HCT116 (cell line): ENCODE data around the gene TMEM115. TPM values are rescaled to one million over a fixed set of nuclear protein-coding genes. Genes with fewer than 3 reads are reported as not detected.

Experiments used
- ATAC-seq: fragments of 200-7000 bp; cut with Tn5 transposase; 2 replicates; pipeline ENCODE4 v1.9.1; 2020; ENCODE audit warnings: mild to moderate bottlenecking, moderate library complexity
- BruUV-seq: library from RNA; stranded (reverse); fragments of 400-500 nt; replicated peaks from 2 replicates; lab custom pipeline; 2021; lab: Mats Ljungman, UMichigan
- CTCF ChIA-PET: fragments of 300-600 bp; sonication (Branson Sonifier 250); formaldehyde crosslinking; loops from one replicate; lab custom pipeline; 2021; ENCODE audit warnings: antibody characterized with exemption; lab: Charles Lee
- POLR2A ChIA-PET: fragments of 300-600, 350-600 bp; sonication (Branson Sonifier 250); formaldehyde crosslinking; loops from one replicate; lab custom pipeline; 2021; ENCODE audit warnings: antibody characterized with exemption; lab: Charles Lee
- RAD21 ChIA-PET, 2 experiments: fragments of 300-600 bp; sonication (Branson Sonifier 250); formaldehyde crosslinking; loops; one replicate each; lab custom pipeline; 2023; ENCODE audit warnings: low total read pairs in 2 of 2; ENCODE audit not compliant: uncharacterized antibody in 2 of 2, unreplicated experiment in 2 of 2, low non-redundant PET in 1 of 2; lab: Charles Lee
- DNase-seq: peaks from one replicate; pipeline ENCODE4 v3.0.0-alpha.2; 2010; ENCODE audit warnings: low read depth, low spot score
- H2AFZ ChIP-seq: fragments of 200-600 bp; shearing (Covaris generic), sonication (generic); 2 replicates; pipeline ENCODE4 v1.6.1; 2017; ENCODE audit warnings: low read depth, mixed run types, mixed read lengths, antibody characterized with exemption, low read length; ENCODE audit not compliant: poor library complexity, severe bottlenecking
- H3K27ac ChIP-seq: 2 replicates; pipeline ENCODE4 v1.5.1; 2012; ENCODE audit warnings: low read depth, low read length
- H3K27me3 ChIP-seq: fragments of 200-600 bp; sonication (generic); 2 replicates; pipeline ENCODE4 v1.6.1; 2016; ENCODE audit warnings: mixed run types, low read length, mixed read lengths; ENCODE audit not compliant: insufficient read depth
- H3K36me3 ChIP-seq, 2 experiments: fragments of 200-500 bp in 1 of 2; fragments of 200-600 bp in 1 of 2; sonication (Bioruptor generic) in 1 of 2; sonication (generic) in 1 of 2; 2 replicates each; pipeline versions ENCODE4 v1.5.1 to v1.6.1; 2014 to 2016; ENCODE audit warnings: low read length in 2 of 2, inconsistent platforms in 1 of 2, mixed read lengths in 1 of 2, mixed run types in 1 of 2; ENCODE audit not compliant: insufficient read depth in 2 of 2, control insufficient read depth in 1 of 2
- H3K4me1 ChIP-seq, 2 experiments: fragments of 200-600 bp in 1 of 2; sonication (generic) in 1 of 2; 2 replicates each; pipeline versions ENCODE4 v1.5.1 to v1.6.1; 2012 to 2017; ENCODE audit warnings: low read length in 2 of 2, inconsistent platforms in 1 of 2, mild to moderate bottlenecking in 1 of 2, mixed read lengths in 1 of 2, mixed run types in 1 of 2, moderate library complexity in 1 of 2; ENCODE audit not compliant: insufficient read depth in 2 of 2, control insufficient read depth in 1 of 2
- H3K4me2 ChIP-seq: fragments of 200-600 bp; sonication (generic); 2 replicates; pipeline ENCODE4 v1.6.1; 2017; ENCODE audit warnings: mixed run types, low read length, mixed read lengths
- H3K4me3 ChIP-seq, 2 experiments: fragments of 200-600 bp in 1 of 2; sonication (generic) in 1 of 2; replicated peaks in 1 of 2; 2 replicates each; pipeline ENCODE4 v1.5.1; 2011 to 2016; ENCODE audit warnings: low read length in 2 of 2, control low read depth in 1 of 2, low read depth in 1 of 2, mild to moderate bottlenecking in 1 of 2, mixed read lengths in 1 of 2, mixed run types in 1 of 2
- H3K79me2 ChIP-seq: fragments of 200-600 bp; sonication (generic); 2 replicates; pipeline ENCODE4 v1.6.1; 2017; ENCODE audit warnings: mild to moderate bottlenecking, mixed run types, low read length, moderate library complexity, mixed read lengths; ENCODE audit not compliant: insufficient read depth
- H3K9ac ChIP-seq: fragments of 200-600 bp; sonication (generic); 2 replicates; pipeline ENCODE4 v1.6.1; 2016; ENCODE audit warnings: low read length, mixed read lengths
- H3K9me2 ChIP-seq: fragments of 200-600 bp; sonication (generic), shearing (Covaris generic); 2 replicates; pipeline ENCODE4 v1.6.1; 2017; ENCODE audit warnings: mixed run types, mild to moderate bottlenecking, moderate library complexity; ENCODE audit not compliant: insufficient read depth
- H3K9me3 ChIP-seq, 2 experiments: fragments of 200-500 bp in 1 of 2; fragments of 200-600 bp in 1 of 2; sonication (Bioruptor generic) in 1 of 2; sonication (generic) in 1 of 2; 2 replicates each; pipeline ENCODE4 v1.6.1; 2014 to 2017; ENCODE audit warnings: low read length in 2 of 2, mixed read lengths in 2 of 2, inconsistent platforms in 1 of 2, low read depth in 1 of 2, mild to moderate bottlenecking in 1 of 2, mixed run types in 1 of 2, moderate library complexity in 1 of 2; ENCODE audit not compliant: control insufficient read depth in 1 of 2, insufficient read depth in 1 of 2
- H4K20me1 ChIP-seq: fragments of 200-600 bp; sonication (generic), shearing (Covaris generic); 2 replicates; pipeline ENCODE4 v1.6.1; 2017; ENCODE audit warnings: mixed run types, mild to moderate bottlenecking, moderate library complexity; ENCODE audit not compliant: insufficient read depth
- CBX3 ChIP-seq: IDR thresholded peaks from 2 replicates; pipeline ENCODE4 v1.6.1; 2012; ENCODE audit warnings: low read depth
- EGR1 ChIP-seq: IDR thresholded peaks from 2 replicates; pipeline ENCODE4 v1.6.1; 2012; ENCODE audit warnings: low read depth
- JUND ChIP-seq: IDR thresholded peaks from 2 replicates; pipeline ENCODE4 v1.6.1; 2012
- POLR2AphosphoS5 ChIP-seq: IDR thresholded peaks from 2 replicates; pipeline ENCODE4 v1.6.1; 2011; ENCODE audit warnings: mild to moderate bottlenecking, low read depth, low read length, moderate library complexity
- SP1 ChIP-seq: IDR thresholded peaks from 2 replicates; pipeline ENCODE4 v1.6.1; 2012; ENCODE audit warnings: low read depth
- SRF ChIP-seq: IDR thresholded peaks from 2 replicates; pipeline ENCODE4 v1.6.1; 2012; ENCODE audit warnings: low read depth
- TCF7L2 ChIP-seq: IDR thresholded peaks from 2 replicates; pipeline ENCODE4 v1.7.0; 2011; ENCODE audit warnings: borderline replicate concordance, inconsistent platforms; ENCODE audit not compliant: insufficient read depth, insufficient read length; ENCODE audit errors: extremely low read depth
- ZFX ChIP-seq: fragments of 450-650 bp; IDR thresholded peaks from 2 replicates; pipeline ENCODE4 v1.6.1; 2017
- intact Hi-C: fragments of 100-400 bp; cut with micrococcal nuclease; formaldehyde crosslinking; loops from 2 replicates; pipeline ENCODE4 v1.10.0; 2022
- total RNA-seq: library from RNA; stranded (reverse); gene quantifications from one replicate; pipeline ENCODE4 v1.2.1, GENCODE V29; 2021; ENCODE audit not compliant: unreplicated experiment
- TF ChIP-seq, protein P1 (sequence below): IDR thresholded peaks from 2 replicates; pipeline ENCODE4 v1.6.1; 2012
- TF ChIP-seq, protein P2 (sequence below): IDR thresholded peaks from 2 replicates; pipeline ENCODE4 v1.6.1; 2012; ENCODE audit warnings: low read depth

Gene TMEM115
- total RNA-seq, 1 experiment from 2014 or later, result 24.6 TPM

DNA sequence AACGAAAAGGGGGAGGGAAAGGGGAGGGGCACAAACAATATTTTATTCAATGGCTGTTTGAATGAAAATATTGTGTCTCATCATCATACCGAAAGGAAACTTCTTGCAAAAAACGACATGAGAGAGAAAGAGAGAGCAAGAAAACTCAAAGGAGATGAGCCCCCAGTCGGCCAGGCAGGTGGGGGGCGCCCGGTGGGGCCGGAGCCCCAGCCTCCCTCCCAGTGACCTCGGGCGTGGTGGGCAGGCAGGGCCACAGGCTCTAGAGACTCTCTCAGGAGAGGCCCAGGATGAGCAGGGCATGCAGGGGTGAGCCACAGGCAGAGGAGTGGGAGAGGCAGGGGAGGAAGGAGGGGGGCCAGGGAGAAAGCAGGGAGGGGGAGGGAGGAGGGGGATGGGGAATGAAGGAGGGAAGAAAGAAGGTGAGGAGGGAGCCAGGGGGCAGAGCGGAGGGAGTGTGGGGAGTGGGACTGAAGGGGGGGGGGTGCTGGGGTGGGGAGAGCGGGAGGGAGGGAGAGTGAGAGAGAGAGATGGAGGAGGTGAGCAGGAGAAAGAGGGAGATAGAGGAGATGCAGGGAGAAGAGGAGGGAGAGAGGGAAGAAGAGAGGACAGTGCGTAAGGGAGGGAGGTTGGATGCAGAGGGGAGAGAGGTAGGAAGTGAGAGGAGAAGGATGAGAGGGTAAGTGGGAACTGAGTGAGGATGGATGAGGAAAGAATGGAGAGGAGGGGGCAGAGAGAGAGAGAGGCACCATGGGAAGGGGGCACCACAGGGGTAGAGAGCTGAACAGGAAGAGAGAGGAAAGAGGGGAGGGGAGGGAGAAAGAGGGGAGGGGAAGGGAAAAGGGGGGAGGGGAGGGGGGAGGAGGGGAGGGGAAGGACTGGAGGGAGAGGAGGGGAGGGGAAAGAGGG lies 14.1 kb upstream of the TMEM115 start:
- Histone ChIP-seq H3K4me1 (peaks cover 4 to 10% of the 10 kb centered on the region in 2 experiments; a peak in 2 of 4 replicates), H3K4me3 (no peak overlapping the region), H2AFZ (no peak overlapping the region), H3K9ac (no peak overlapping the region), H3K9me2 (no peaks in the 10 kb centered on the region), H3K79me2 (no peaks in the 10 kb centered on the region), H3K9me3 (no peaks in the 10 kb centered on the region), H3K36me3 (no peaks in the 10 kb centered on the region), H3K27ac (no peak overlapping the region), H3K4me2 (no peak overlapping the region), H3K27me3 (no peaks in the 10 kb centered on the region), H4K20me1 (no peaks in the 10 kb centered on the region)
- ChIA-PET POLR2A (no interaction called here), CTCF (no interaction called here), RAD21 (no interaction called here)
- intact Hi-C loops, result no loop called here
- BruUV-seq, result no TSS peak
- ATAC-seq, result no peak
- DNase-seq, result no peak
- no peak for TF ChIP-seq SRF
- TF ChIP-seq, protein P1, sequence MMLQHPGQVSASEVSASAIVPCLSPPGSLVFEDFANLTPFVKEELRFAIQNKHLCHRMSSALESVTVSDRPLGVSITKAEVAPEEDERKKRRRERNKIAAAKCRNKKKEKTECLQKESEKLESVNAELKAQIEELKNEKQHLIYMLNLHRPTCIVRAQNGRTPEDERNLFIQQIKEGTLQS, result no peak
- no peak for TF ChIP-seq ZFX

DNA sequence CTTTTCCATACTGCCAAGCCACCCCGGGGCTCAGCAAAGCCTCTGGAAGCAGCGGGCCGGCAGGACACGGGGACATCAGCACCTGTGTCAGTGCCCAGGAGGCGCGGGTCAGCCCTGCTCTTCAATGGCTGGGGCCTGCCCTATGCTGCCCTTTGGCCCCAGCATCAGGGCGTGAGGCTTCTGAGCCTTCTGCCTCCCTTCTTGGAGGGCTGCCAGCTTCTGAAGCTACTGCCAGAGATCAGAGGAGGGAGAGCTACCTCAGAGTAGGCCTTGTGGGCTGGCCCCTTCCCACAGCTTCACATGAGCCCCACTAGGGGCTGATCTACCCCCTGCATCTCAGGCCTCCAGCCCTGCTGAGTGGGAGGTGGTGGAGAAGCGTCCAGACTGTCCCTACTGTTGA lies 13.0 kb upstream of the TMEM115 start:
- RAD21 ChIA-PET, result no interaction called here
- Histone ChIP-seq H3K4me2 (no peak overlapping the region), H3K27me3 (no peaks in the 10 kb centered on the region)

More for the DNA sequence above, 13.0 kb upstream of the TMEM115 start:
- no peaks in the 10 kb centered on the region for H3K36me3 ChIP-seq
- TF ChIP-seq ZFX, result no peak
- TF ChIP-seq, protein P1, result no peak
- TF ChIP-seq, protein P2, sequence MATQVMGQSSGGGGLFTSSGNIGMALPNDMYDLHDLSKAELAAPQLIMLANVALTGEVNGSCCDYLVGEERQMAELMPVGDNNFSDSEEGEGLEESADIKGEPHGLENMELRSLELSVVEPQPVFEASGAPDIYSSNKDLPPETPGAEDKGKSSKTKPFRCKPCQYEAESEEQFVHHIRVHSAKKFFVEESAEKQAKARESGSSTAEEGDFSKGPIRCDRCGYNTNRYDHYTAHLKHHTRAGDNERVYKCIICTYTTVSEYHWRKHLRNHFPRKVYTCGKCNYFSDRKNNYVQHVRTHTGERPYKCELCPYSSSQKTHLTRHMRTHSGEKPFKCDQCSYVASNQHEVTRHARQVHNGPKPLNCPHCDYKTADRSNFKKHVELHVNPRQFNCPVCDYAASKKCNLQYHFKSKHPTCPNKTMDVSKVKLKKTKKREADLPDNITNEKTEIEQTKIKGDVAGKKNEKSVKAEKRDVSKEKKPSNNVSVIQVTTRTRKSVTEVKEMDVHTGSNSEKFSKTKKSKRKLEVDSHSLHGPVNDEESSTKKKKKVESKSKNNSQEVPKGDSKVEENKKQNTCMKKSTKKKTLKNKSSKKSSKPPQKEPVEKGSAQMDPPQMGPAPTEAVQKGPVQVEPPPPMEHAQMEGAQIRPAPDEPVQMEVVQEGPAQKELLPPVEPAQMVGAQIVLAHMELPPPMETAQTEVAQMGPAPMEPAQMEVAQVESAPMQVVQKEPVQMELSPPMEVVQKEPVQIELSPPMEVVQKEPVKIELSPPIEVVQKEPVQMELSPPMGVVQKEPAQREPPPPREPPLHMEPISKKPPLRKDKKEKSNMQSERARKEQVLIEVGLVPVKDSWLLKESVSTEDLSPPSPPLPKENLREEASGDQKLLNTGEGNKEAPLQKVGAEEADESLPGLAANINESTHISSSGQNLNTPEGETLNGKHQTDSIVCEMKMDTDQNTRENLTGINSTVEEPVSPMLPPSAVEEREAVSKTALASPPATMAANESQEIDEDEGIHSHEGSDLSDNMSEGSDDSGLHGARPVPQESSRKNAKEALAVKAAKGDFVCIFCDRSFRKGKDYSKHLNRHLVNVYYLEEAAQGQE, result no peak
- no peak for TF ChIP-seq POLR2AphosphoS5
- no peak for TF ChIP-seq EGR1
- TF ChIP-seq JUND, result no peak
- no peak for TF ChIP-seq SRF
- TF ChIP-seq TCF7L2, result no peak
- no peak for TF ChIP-seq CBX3
- TF ChIP-seq SP1, result no peak
- TF ChIP-seq, all 23 proteins: peak for 0
- no TSS peak for BruUV-seq
- POLR2A ChIA-PET, result no interaction called here
- intact Hi-C loops, result no loop called here
- CTCF ChIA-PET, result no interaction called here
- H2AFZ ChIP-seq, result no peak overlapping the region
- H3K79me2 ChIP-seq, result no peaks in the 10 kb centered on the region
- H3K9ac ChIP-seq, result no peak overlapping the region
- H3K9me3 ChIP-seq, result no peaks in the 10 kb centered on the region
- DNase-seq (no peak), ATAC-seq (no peak)
- H3K27ac ChIP-seq, result no peak overlapping the region
- no peak overlapping the region for H3K4me3 ChIP-seq
- no peaks in the 10 kb centered on the region for H3K9me2 ChIP-seq
- peaks cover 4 to 10% of the 10 kb centered on the region in 2 experiments; a peak in 2 of 4 replicates for H3K4me1 ChIP-seq
- H4K20me1 ChIP-seq, result no peaks in the 10 kb centered on the region
